Endothelial cell of umbilical vein (primary cell): ENCODE results near the gene CRACR2B.

Source experiments
- POLR2A ChIP-seq: IDR thresholded peaks from 2 replicates; pipeline ENCODE4 v1.6.1; 2012; ENCODE audit warnings: low read depth, mild to moderate bottlenecking, control low read depth, low read length
- TF ChIP-seq, protein P1 (sequence below), 2 donors: IDR thresholded peaks; 1 replicate in 1 of 2; 2 replicates in 1 of 2; pipeline ENCODE4 v1.5.1; 2011; ENCODE audit warnings: low read length in 2 of 2, mild to moderate bottlenecking in 2 of 2, moderate library complexity in 2 of 2, control low read depth in 1 of 2, inconsistent platforms in 1 of 2, low read depth in 1 of 2; ENCODE audit not compliant: insufficient read depth in 1 of 2; ENCODE audit errors: extremely low read depth in 1 of 2
- TF ChIP-seq, protein P2 (sequence below): IDR thresholded peaks from 2 replicates; pipeline ENCODE4 v1.6.1; 2011; ENCODE audit not compliant: insufficient read depth, insufficient read length

DNA sequence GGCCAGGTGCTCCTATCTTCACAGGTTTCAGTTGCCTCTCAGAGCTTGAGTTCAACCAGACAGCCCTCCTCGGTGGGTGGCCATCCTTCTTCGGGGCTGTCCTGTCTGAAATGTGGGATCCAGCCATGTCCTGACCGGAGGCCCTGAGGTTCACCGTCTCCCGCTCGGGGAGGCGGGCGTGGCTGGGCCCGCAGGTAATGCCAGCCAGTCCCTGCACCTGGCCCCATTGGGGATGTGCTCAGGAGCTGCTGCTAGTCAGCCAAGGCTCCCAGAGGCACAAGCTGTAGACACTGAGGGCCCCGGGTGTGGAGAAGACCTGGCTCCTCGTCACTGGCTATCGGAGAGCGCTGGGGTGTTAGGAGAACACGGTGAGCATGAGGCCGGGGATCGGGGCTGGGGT is 47.5 kb downstream of the CRACR2B start:
- TF ChIP-seq, protein P1, sequence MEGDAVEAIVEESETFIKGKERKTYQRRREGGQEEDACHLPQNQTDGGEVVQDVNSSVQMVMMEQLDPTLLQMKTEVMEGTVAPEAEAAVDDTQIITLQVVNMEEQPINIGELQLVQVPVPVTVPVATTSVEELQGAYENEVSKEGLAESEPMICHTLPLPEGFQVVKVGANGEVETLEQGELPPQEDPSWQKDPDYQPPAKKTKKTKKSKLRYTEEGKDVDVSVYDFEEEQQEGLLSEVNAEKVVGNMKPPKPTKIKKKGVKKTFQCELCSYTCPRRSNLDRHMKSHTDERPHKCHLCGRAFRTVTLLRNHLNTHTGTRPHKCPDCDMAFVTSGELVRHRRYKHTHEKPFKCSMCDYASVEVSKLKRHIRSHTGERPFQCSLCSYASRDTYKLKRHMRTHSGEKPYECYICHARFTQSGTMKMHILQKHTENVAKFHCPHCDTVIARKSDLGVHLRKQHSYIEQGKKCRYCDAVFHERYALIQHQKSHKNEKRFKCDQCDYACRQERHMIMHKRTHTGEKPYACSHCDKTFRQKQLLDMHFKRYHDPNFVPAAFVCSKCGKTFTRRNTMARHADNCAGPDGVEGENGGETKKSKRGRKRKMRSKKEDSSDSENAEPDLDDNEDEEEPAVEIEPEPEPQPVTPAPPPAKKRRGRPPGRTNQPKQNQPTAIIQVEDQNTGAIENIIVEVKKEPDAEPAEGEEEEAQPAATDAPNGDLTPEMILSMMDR (IDR thresholded peaks at IDR 0.05; ENCODE audit: extremely low read depth in 1 of 2, insufficient read depth in 1 of 2, low read depth in 1 of 2, low read length in 2 of 2) = no peak
- TF ChIP-seq POLR2A = no peak
- TF ChIP-seq, protein P2, sequence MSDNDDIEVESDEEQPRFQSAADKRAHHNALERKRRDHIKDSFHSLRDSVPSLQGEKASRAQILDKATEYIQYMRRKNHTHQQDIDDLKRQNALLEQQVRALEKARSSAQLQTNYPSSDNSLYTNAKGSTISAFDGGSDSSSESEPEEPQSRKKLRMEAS = no peak
